ENCODE data around the gene F7.

- TF ChIP-seq FOXM1 (IDR thresholded peaks at IDR 0.05; ENCODE audit: borderline replicate concordance, low read depth) (no peak), TEAD4 (IDR thresholded peaks at IDR 0.05) (no peak), REST (IDR thresholded peaks at IDR 0.05; ENCODE audit: low read depth) (no peak), CREB1 (IDR thresholded peaks at IDR 0.05; ENCODE audit: low read depth) (no peak), MAX (IDR thresholded peaks at IDR 0.05) (no peak), TAF1 (IDR thresholded peaks at IDR 0.05; ENCODE audit: low read depth) (no peak), EGR1 (IDR thresholded peaks at IDR 0.05) (no peak), EP300 (IDR thresholded peaks at IDR 0.05; ENCODE audit: borderline replicate concordance) (no peak), ZBTB7A (IDR thresholded peaks at IDR 0.05; ENCODE audit: low read depth) (no peak), NFIC (IDR thresholded peaks at IDR 0.05) (no peak), YY1 (IDR thresholded peaks at IDR 0.05; ENCODE audit: low read depth) (no peak), RAD21 (IDR thresholded peaks at IDR 0.05; ENCODE audit: low read depth) (no peak), CEBPB (IDR thresholded peaks at IDR 0.05) (no peak), USF1 (IDR thresholded peaks at IDR 0.05) (no peak)
Measured at GRCh38 chr13:113126265-113127150, 20.9 kb downstream of the F7 start.

Data from Ishikawa (cell line).